A673 (cell line): Measurements from ENCODE around the gene ISOC2. TPM values are rescaled to one million over a fixed set of nuclear protein-coding genes. Genes with fewer than 3 reads are reported as not detected.
A peak's percentile ranks its signal among the peaks of the same experiment; 100 is the strongest.
"Not testable (repeated sequence)": the region's sequence is repeated elsewhere in the genome, so short reads cannot be mapped to it uniquely, and the experiment has no call there.

Source experiments
- BruUV-seq: library from RNA; stranded (reverse); fragments of 400-500 nt; replicated peaks from 2 replicates; lab custom pipeline; 2021; lab: Mats Ljungman, UMichigan
- CTCF ChIA-PET: fragments of 300-600 bp; sonication (Branson Sonifier 250); formaldehyde crosslinking; loops from one replicate; lab custom pipeline; 2022; ENCODE audit warnings: antibody characterized with exemption; lab: Charles Lee
- POLR2A ChIA-PET: fragments of 300-600 bp; sonication (Branson Sonifier 250); formaldehyde crosslinking; loops from one replicate; lab custom pipeline; 2022; ENCODE audit warnings: antibody characterized with exemption; ENCODE audit not compliant: low non-redundant PET; lab: Charles Lee
- DNase-seq: peaks from one replicate; pipeline ENCODE4 v3.0.0-alpha.2; 2015; ENCODE audit warnings: low spot score
- H3K27ac ChIP-seq: fragments of 200-600 bp; sonication (generic); 2 replicates; pipeline ENCODE4 v1.5.1; 2016; ENCODE audit warnings: mixed run types, low read depth, mild to moderate bottlenecking, mixed read lengths, antibody characterized with exemption, low read length; ENCODE audit not compliant: poor library complexity, severe bottlenecking
- H3K27me3 ChIP-seq: fragments of 200-600 bp; sonication (generic); replicated peaks from 2 replicates; pipeline ENCODE4 v1.6.1; 2017; ENCODE audit warnings: mixed run types, low read depth, mild to moderate bottlenecking, mixed read lengths, antibody characterized with exemption, low read length; ENCODE audit not compliant: insufficient read depth, poor library complexity
- H3K36me3 ChIP-seq: fragments of 200-600 bp; sonication (generic); 2 replicates; pipeline ENCODE4 v1.6.1; 2016; ENCODE audit warnings: mixed run types, mild to moderate bottlenecking, mixed read lengths, antibody characterized with exemption, low read length; ENCODE audit not compliant: insufficient read depth, poor library complexity, severe bottlenecking
- H3K4me1 ChIP-seq: fragments of 200-600 bp; sonication (generic); 2 replicates; pipeline ENCODE4 v1.6.1; 2017; ENCODE audit warnings: mixed run types, mild to moderate bottlenecking, mixed read lengths, antibody characterized with exemption, low read length; ENCODE audit not compliant: insufficient read depth, poor library complexity, severe bottlenecking
- H3K4me3 ChIP-seq: fragments of 200-600 bp; sonication (generic); 2 replicates; pipeline ENCODE4 v1.5.1; 2016; ENCODE audit warnings: low read depth, mixed run types, mild to moderate bottlenecking, mixed read lengths, low read length; ENCODE audit not compliant: poor library complexity, severe bottlenecking
- H3K9me3 ChIP-seq: fragments of 200-600 bp; sonication (generic); 2 replicates; pipeline ENCODE4 v1.6.1; 2016; ENCODE audit warnings: mixed run types, low read depth, mild to moderate bottlenecking, mixed read lengths, antibody characterized with exemption, low read length; ENCODE audit not compliant: poor library complexity, severe bottlenecking
- EZH2 ChIP-seq: fragments of 200-600 bp; sonication (generic); IDR thresholded peaks from 2 replicates; pipeline ENCODE4 v1.6.1; 2017; ENCODE audit warnings: borderline replicate concordance, low read depth, mild to moderate bottlenecking, mixed read lengths, antibody characterized with exemption, low read length; ENCODE audit not compliant: poor library complexity, severe bottlenecking
- intact Hi-C: fragments of 100-400 bp; cut with micrococcal nuclease; formaldehyde crosslinking; loops from one replicate; pipeline ENCODE4 v1.10.0; 2022; ENCODE audit not compliant: unreplicated experiment
- total RNA-seq: library from RNA; stranded (reverse); gene quantifications from 2 replicates; pipeline ENCODE4 v1.2.3, GENCODE V29; 2021
- TF ChIP-seq, protein P1 (sequence below): fragments of 300-800, 200-600 bp; sonication (generic); conservative IDR thresholded peaks from 2 replicates; pipeline ENCODE4 v1.5.1; 2017; ENCODE audit warnings: low read depth, mild to moderate bottlenecking, antibody characterized with exemption, low read length, moderate library complexity, mixed read lengths

The ISOC2 gene
- total RNA-seq, 1 experiment from 2014 or later, result 33.2 TPM

GRCh38 chr19:55449469-55449868 is 12.0 kb downstream of the ISOC2 start:
- H3K9me3 ChIP-seq, result no peaks in the 10 kb centered on the region
- BruUV-seq, result no TSS peak
- POLR2A ChIA-PET, result interaction anchor here (0.7 kb wide), 1 partner anchor 12 kb away, joined by 4 read pairs; no protein-coding TSS in a partner anchor
- no peak overlapping the region for H3K27ac ChIP-seq
- CTCF ChIA-PET, result interaction anchor here (0.7 kb wide), 1 partner anchor 289 kb away, joined by 4 read pairs; no protein-coding TSS in a partner anchor
- no peak for DNase-seq
- no peaks in the 10 kb centered on the region for H3K36me3 ChIP-seq
- intact Hi-C loops, result no loop called here
- no peak overlapping the region for H3K4me3 ChIP-seq
- no peak for TF ChIP-seq EZH2
- TF ChIP-seq, protein P1, sequence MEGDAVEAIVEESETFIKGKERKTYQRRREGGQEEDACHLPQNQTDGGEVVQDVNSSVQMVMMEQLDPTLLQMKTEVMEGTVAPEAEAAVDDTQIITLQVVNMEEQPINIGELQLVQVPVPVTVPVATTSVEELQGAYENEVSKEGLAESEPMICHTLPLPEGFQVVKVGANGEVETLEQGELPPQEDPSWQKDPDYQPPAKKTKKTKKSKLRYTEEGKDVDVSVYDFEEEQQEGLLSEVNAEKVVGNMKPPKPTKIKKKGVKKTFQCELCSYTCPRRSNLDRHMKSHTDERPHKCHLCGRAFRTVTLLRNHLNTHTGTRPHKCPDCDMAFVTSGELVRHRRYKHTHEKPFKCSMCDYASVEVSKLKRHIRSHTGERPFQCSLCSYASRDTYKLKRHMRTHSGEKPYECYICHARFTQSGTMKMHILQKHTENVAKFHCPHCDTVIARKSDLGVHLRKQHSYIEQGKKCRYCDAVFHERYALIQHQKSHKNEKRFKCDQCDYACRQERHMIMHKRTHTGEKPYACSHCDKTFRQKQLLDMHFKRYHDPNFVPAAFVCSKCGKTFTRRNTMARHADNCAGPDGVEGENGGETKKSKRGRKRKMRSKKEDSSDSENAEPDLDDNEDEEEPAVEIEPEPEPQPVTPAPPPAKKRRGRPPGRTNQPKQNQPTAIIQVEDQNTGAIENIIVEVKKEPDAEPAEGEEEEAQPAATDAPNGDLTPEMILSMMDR, result no peak
- H3K4me1 ChIP-seq, result peaks cover 12% of the 10 kb centered on the region
- H3K27me3 ChIP-seq, result peaks cover 37% of the 10 kb centered on the region

DNA sequence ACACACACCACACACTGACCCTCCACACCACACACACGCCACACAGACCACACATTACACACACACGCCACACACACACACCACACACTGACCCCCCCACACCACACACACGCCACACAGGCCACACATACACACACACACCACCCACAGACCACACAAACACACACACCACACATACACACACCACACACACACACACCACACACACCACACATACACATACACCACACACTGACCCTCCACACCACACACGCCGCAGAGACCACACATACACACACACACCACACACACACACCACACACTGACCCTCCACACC is 13.3 kb downstream of the ISOC2 start:
- H3K27me3 ChIP-seq, result peaks cover 51% of the 10 kb centered on the region
- H3K9me3 ChIP-seq, DNase-seq, intact Hi-C loops, H3K4me3 ChIP-seq, CTCF ChIA-PET, BruUV-seq, H3K27ac ChIP-seq, H3K36me3 ChIP-seq: not testable (repeated sequence)
- POLR2A ChIA-PET, result interaction anchor here (0.5 kb wide), 1 partner anchor 317 kb away, joined by 11 read pairs; no protein-coding TSS in a partner anchor
- peaks cover 17% of the 10 kb centered on the region for H3K4me1 ChIP-seq

- peaks cover 56% of the 10 kb centered on the region for H3K27me3 ChIP-seq
- BruUV-seq, result no TSS peak
- H3K9me3 ChIP-seq, result no peaks in the 10 kb centered on the region
- H3K4me3 ChIP-seq, result no peak overlapping the region
- no peak overlapping the region for H3K27ac ChIP-seq
- intact Hi-C loops, result no loop called here
- H3K4me1 ChIP-seq, result peaks cover 16% of the 10 kb centered on the region
- ChIA-PET POLR2A (interaction anchor here (0.5 to 0.7 kb wide), 2 partner anchors 39 to 316 kb away, joined by 11 to 24 read pairs; no protein-coding TSS in a partner anchor), CTCF (no interaction called here)
- no peaks in the 10 kb centered on the region for H3K36me3 ChIP-seq
- peak; percentile 80 for DNase-seq
- TF ChIP-seq, protein P1, result no peak
- TF ChIP-seq EZH2, result no peak
Observed at GRCh38 chr19:55447421-55448174, 13.8 kb downstream of the ISOC2 start.
